Endothelial cell of umbilical vein (primary cell): ENCODE data around the gene DIAPH2. TPM values are rescaled to one million over a fixed set of nuclear protein-coding genes. Genes with fewer than 3 reads are reported as not detected.

Source experiments
- BruUV-seq: library from RNA; stranded (reverse); fragments of 400-500 nt; replicated peaks from 2 replicates; lab custom pipeline; 2021; lab: Mats Ljungman, UMichigan
- CTCF ChIA-PET: fragments of 300-600, 350-600 bp; sonication (Branson Sonifier 250); formaldehyde crosslinking; loops from one replicate; lab custom pipeline; 2021; ENCODE audit warnings: antibody characterized with exemption, inconsistent platforms; lab: Charles Lee
- POLR2A ChIA-PET: fragments of 300-600, 350-600 bp; sonication (Branson Sonifier 250); formaldehyde crosslinking; loops from one replicate; lab custom pipeline; 2021; ENCODE audit warnings: antibody characterized with exemption, inconsistent platforms; lab: Charles Lee
- DNase-seq: peaks from one replicate; pipeline ENCODE4 v3.0.0-alpha.2; 2011; ENCODE audit warnings: low read depth, low spot score
- FAIRE-seq: peaks from 2 replicates; lab custom pipeline; 2011; peaks lifted over from hg19 to GRCh38; lab: Jason Lieb, UNC
- H2AFZ ChIP-seq: 2 replicates; pipeline ENCODE4 v1.6.0; 2012; ENCODE audit warnings: low read depth, low read length, control low read depth, inconsistent platforms
- H3K27ac ChIP-seq: 2 replicates; pipeline ENCODE4 v1.5.1; 2011; ENCODE audit warnings: low read depth, mild to moderate bottlenecking, control low read depth, low read length, moderate library complexity; ENCODE audit not compliant: insufficient read depth
- H3K27me3 ChIP-seq, 2 experiments: 2 replicates each; pipeline versions ENCODE4 v1.6.0 to v1.6.1; 2011; ENCODE audit warnings: low read length in 2 of 2, mixed read lengths in 1 of 2; ENCODE audit not compliant: control insufficient read depth in 2 of 2, insufficient read depth in 2 of 2
- H3K36me3 ChIP-seq, 2 experiments: 2 replicates in 1 of 2; 3 replicates in 1 of 2; pipeline ENCODE4 v1.5.1; 2011; ENCODE audit warnings: low read length in 2 of 2, mild to moderate bottlenecking in 1 of 2, moderate library complexity in 1 of 2; ENCODE audit not compliant: control insufficient read depth in 2 of 2, insufficient read depth in 2 of 2; ENCODE audit errors: extremely low read depth in 1 of 2
- H3K4me1 ChIP-seq: 3 replicates; pipeline ENCODE4 v1.5.1; 2011; ENCODE audit warnings: mild to moderate bottlenecking, low read length; ENCODE audit not compliant: control insufficient read depth, insufficient read depth; ENCODE audit errors: extremely low read depth
- H3K4me2 ChIP-seq: 2 replicates; pipeline ENCODE4 v1.6.1; 2011; ENCODE audit warnings: low read length, control low read depth, mixed read lengths; ENCODE audit not compliant: insufficient read depth
- H3K4me3 ChIP-seq, 3 experiments: fragments of 200-600 bp in 1 of 3; sonication (generic), shearing (Covaris generic) in 1 of 3; replicated peaks in 1 of 3; 2 replicates each; pipeline ENCODE4 v1.5.1; 2011 to 2016; ENCODE audit warnings: control low read depth in 3 of 3, low read length in 3 of 3, mild to moderate bottlenecking in 2 of 3, inconsistent platforms in 1 of 3, low read depth in 1 of 3, moderate library complexity in 1 of 3; ENCODE audit not compliant: insufficient read depth in 1 of 3
- H3K79me2 ChIP-seq: 2 replicates; pipeline ENCODE4 v1.6.0; 2012; ENCODE audit warnings: low read length, inconsistent platforms; ENCODE audit not compliant: control insufficient read depth, insufficient read depth
- H3K9ac ChIP-seq: replicated peaks from 2 replicates; pipeline ENCODE3; 2011; ENCODE audit warnings: low read length, control low read depth; ENCODE audit not compliant: insufficient read depth; ENCODE audit errors: extremely low read depth
- H3K9me1 ChIP-seq: replicated peaks from 3 replicates; pipeline ENCODE4 v1.6.0; 2011; ENCODE audit warnings: mild to moderate bottlenecking, low read length; ENCODE audit not compliant: control insufficient read depth, insufficient read depth; ENCODE audit errors: extremely low read depth
- H3K9me3 ChIP-seq: replicated peaks from 2 replicates; pipeline ENCODE4 v1.5.1; 2012; ENCODE audit warnings: low read length, inconsistent platforms; ENCODE audit not compliant: control insufficient read depth, insufficient read depth
- H4K20me1 ChIP-seq: replicated peaks from 2 replicates; pipeline ENCODE3; 2011; ENCODE audit warnings: mild to moderate bottlenecking, low read length; ENCODE audit not compliant: control insufficient read depth, insufficient read depth; ENCODE audit errors: extremely low read depth
- EZH2 ChIP-seq: IDR thresholded peaks from 2 replicates; pipeline ENCODE4 v1.6.1; 2012; ENCODE audit warnings: borderline replicate concordance, low read depth, mild to moderate bottlenecking, moderate library complexity, low read length, inconsistent platforms; ENCODE audit not compliant: severe bottlenecking
- FOS ChIP-seq: IDR thresholded peaks from 2 replicates; pipeline ENCODE4 v1.6.1; 2011; ENCODE audit warnings: mild to moderate bottlenecking, low read length, moderate library complexity, borderline replicate concordance; ENCODE audit not compliant: insufficient read depth
- GATA2 ChIP-seq: IDR thresholded peaks from 2 replicates; pipeline ENCODE4 v1.7.0; 2011; ENCODE audit warnings: low read depth, mild to moderate bottlenecking, moderate library complexity, mixed read lengths, low read length; ENCODE audit not compliant: insufficient read length, insufficient read depth
- JUN ChIP-seq: IDR thresholded peaks from 2 replicates; pipeline ENCODE4 v1.6.1; 2011; ENCODE audit warnings: borderline replicate concordance, low read depth; ENCODE audit not compliant: insufficient read length, insufficient read depth
- MYC ChIP-seq: IDR thresholded peaks from one replicate; pipeline ENCODE4 v1.6.1; 2011; ENCODE audit warnings: mild to moderate bottlenecking, low read depth, low read length
- POLR2A ChIP-seq: IDR thresholded peaks from 2 replicates; pipeline ENCODE4 v1.6.1; 2012; ENCODE audit warnings: low read depth, mild to moderate bottlenecking, control low read depth, low read length
- POLR2AphosphoS5 ChIP-seq: IDR thresholded peaks from 2 replicates; pipeline ENCODE4 v1.6.1; 2012; ENCODE audit warnings: low read depth, mild to moderate bottlenecking, control low read depth, low read length, moderate library complexity; ENCODE audit not compliant: insufficient read depth
- dilution Hi-C: fragments of 300-500 bp; cut with MboI; formaldehyde crosslinking; loops from one replicate; pipeline ENCODE4 v1.15.0; 2019; ENCODE audit warnings: low sequenced_read_pairs; ENCODE audit not compliant: extremely low pct_ligation_motif_present
- intact Hi-C: fragments of 100-400 bp; cut with micrococcal nuclease; formaldehyde crosslinking; loops from one replicate; pipeline ENCODE4 v1.10.0; 2022
- polyA plus RNA-seq, 4 experiments: library from polyadenylated mRNA; depleted of rRNA in 3 of 4; stranded (reverse) in 3 of 4; unstranded in 1 of 4; fragments of >200 nt; gene quantifications; 2 replicates each; pipeline versions ENCODE4 v1.2.1 to v1.2.3, GENCODE V29; 2011 to 2012; ENCODE audit warnings: missing spikeins in 1 of 4
- total RNA-seq: library from RNA; stranded (reverse); gene quantifications from 2 replicates; pipeline ENCODE4 v1.2.3, GENCODE V29; 2021
- TF ChIP-seq, protein P1 (sequence below): IDR thresholded peaks from 2 replicates; pipeline ENCODE4 v1.6.1; 2011; ENCODE audit not compliant: insufficient read depth, insufficient read length
- TF ChIP-seq, protein P2 (sequence below), 2 donors: IDR thresholded peaks; 1 replicate in 1 of 2; 2 replicates in 1 of 2; pipeline ENCODE4 v1.5.1; 2011; ENCODE audit warnings: low read length in 2 of 2, mild to moderate bottlenecking in 2 of 2, moderate library complexity in 2 of 2, control low read depth in 1 of 2, inconsistent platforms in 1 of 2, low read depth in 1 of 2; ENCODE audit not compliant: insufficient read depth in 1 of 2; ENCODE audit errors: extremely low read depth in 1 of 2

DIAPH2 gene
- total and polyA plus RNA-seq, 2 donors (not counting 3 experiments of a cell fraction or from before 2014, with no cell fraction given) = 3.0 to 30.0 TPM

GRCh38 chrX:97045470-97045869 is 360.8 kb downstream of the DIAPH2 start:
- Histone ChIP-seq H3K4me2 (no peak overlapping the region), H3K4me1 (no peaks in the 10 kb centered on the region), H3K9me1 (no peaks in the 10 kb centered on the region), H4K20me1 (no peaks in the 10 kb centered on the region), H3K79me2 (no peaks in the 10 kb centered on the region), H3K4me3 (no peak overlapping the region), H3K9me3 (no peaks in the 10 kb centered on the region), H3K27ac (no peak overlapping the region), H3K36me3 (no peaks in the 10 kb centered on the region), H2AFZ (no peak overlapping the region), H3K9ac (no peak overlapping the region), H3K27me3 (no peaks in the 10 kb centered on the region)
- no peak for DNase-seq
- BruUV-seq = no TSS peak
- POLR2A ChIA-PET = no interaction called here
- TF ChIP-seq, protein P1, sequence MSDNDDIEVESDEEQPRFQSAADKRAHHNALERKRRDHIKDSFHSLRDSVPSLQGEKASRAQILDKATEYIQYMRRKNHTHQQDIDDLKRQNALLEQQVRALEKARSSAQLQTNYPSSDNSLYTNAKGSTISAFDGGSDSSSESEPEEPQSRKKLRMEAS = no peak
- TF ChIP-seq POLR2A = no peak
- no peak for TF ChIP-seq FOS
- TF ChIP-seq EZH2 = no peak
- no peak for TF ChIP-seq GATA2
- no peak for TF ChIP-seq POLR2AphosphoS5
- no peak for TF ChIP-seq MYC
- intact Hi-C loops = no loop called here
- no peak for FAIRE-seq
- CTCF ChIA-PET = no interaction called here
- dilution Hi-C loops = no loop called here

GRCh38 chrX:97046867-97047266 is 362.2 kb downstream of the DIAPH2 start:
- dilution Hi-C loops (no loop called here), intact Hi-C loops (no loop called here)
- H3K4me1 ChIP-seq = no peaks in the 10 kb centered on the region
- ChIA-PET POLR2A (interaction anchor here (0.6 kb wide), 1 partner anchor 553 kb away, joined by 3 read pairs; no protein-coding TSS in a partner anchor), CTCF (no interaction called here)
- FAIRE-seq (no peak), DNase-seq (no peak)
- H2AFZ ChIP-seq = no peak overlapping the region
- TF ChIP-seq, protein P2, sequence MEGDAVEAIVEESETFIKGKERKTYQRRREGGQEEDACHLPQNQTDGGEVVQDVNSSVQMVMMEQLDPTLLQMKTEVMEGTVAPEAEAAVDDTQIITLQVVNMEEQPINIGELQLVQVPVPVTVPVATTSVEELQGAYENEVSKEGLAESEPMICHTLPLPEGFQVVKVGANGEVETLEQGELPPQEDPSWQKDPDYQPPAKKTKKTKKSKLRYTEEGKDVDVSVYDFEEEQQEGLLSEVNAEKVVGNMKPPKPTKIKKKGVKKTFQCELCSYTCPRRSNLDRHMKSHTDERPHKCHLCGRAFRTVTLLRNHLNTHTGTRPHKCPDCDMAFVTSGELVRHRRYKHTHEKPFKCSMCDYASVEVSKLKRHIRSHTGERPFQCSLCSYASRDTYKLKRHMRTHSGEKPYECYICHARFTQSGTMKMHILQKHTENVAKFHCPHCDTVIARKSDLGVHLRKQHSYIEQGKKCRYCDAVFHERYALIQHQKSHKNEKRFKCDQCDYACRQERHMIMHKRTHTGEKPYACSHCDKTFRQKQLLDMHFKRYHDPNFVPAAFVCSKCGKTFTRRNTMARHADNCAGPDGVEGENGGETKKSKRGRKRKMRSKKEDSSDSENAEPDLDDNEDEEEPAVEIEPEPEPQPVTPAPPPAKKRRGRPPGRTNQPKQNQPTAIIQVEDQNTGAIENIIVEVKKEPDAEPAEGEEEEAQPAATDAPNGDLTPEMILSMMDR (IDR thresholded peaks at IDR 0.05; ENCODE audit: extremely low read depth in 1 of 2, insufficient read depth in 1 of 2, low read depth in 1 of 2, low read length in 2 of 2) = no peak
- TF ChIP-seq, protein P1 = no peak
- TF ChIP-seq GATA2 (no peak), FOS (no peak), POLR2AphosphoS5 (no peak), MYC (no peak), EZH2 (no peak), JUN (no peak), POLR2A (no peak)
- no peaks in the 10 kb centered on the region for H4K20me1 ChIP-seq
- H3K4me3 ChIP-seq = no peak overlapping the region
- no peaks in the 10 kb centered on the region for H3K9me3 ChIP-seq
- H3K9ac ChIP-seq = no peak overlapping the region
- H3K27me3 ChIP-seq = no peaks in the 10 kb centered on the region
- no peaks in the 10 kb centered on the region for H3K9me1 ChIP-seq
- no peaks in the 10 kb centered on the region for H3K79me2 ChIP-seq
- H3K4me2 ChIP-seq = no peak overlapping the region
- BruUV-seq = no TSS peak
- H3K27ac ChIP-seq = no peak overlapping the region
- H3K36me3 ChIP-seq = no peaks in the 10 kb centered on the region
